H1 (cell line): ENCODE measurements around the gene FAM169A. TPM values are rescaled to one million over a fixed set of nuclear protein-coding genes. Genes with fewer than 3 reads are reported as not detected.

Experiments used
- CTCF ChIA-PET: fragments of 300-600 bp; sonication (Branson Sonifier 250); formaldehyde crosslinking; loops from one replicate; lab custom pipeline; 2021; ENCODE audit not compliant: partially characterized antibody; lab: Charles Lee
- POLR2A ChIA-PET: fragments of 300-600 bp; sonication (Branson Sonifier 250); formaldehyde crosslinking; loops from one replicate; lab custom pipeline; 2021; ENCODE audit warnings: inconsistent platforms; ENCODE audit not compliant: partially characterized antibody; lab: Charles Lee
- DNase-seq, 2 experiments: peaks; one replicate each; pipeline versions ENCODE4 v3.0.0 to v3.0.0-alpha.2; 2010 to 2022; ENCODE audit warnings: low spot score in 2 of 2, low read depth in 1 of 2, mixed read lengths in 1 of 2
- FAIRE-seq: peaks from 2 replicates; lab custom pipeline; 2011; peaks lifted over from hg19 to GRCh38; lab: Jason Lieb, UNC
- H2AFZ ChIP-seq: 2 replicates; pipeline ENCODE4 v1.8.1; 2012; ENCODE audit warnings: low read length, inconsistent platforms
- H2AK5ac ChIP-seq: 2 replicates; pipeline ENCODE4 v1.6.1; 2013; ENCODE audit warnings: low read depth, low read length
- H2BK120ac ChIP-seq: replicated peaks from 2 replicates; pipeline ENCODE3; 2013; ENCODE audit warnings: low read depth, low read length, inconsistent platforms
- H2BK12ac ChIP-seq: 2 replicates; pipeline ENCODE4 v1.6.1; 2013; ENCODE audit warnings: low read depth, low read length
- H2BK15ac ChIP-seq: 2 replicates; pipeline ENCODE4 v1.6.1; 2013; ENCODE audit warnings: low read length
- H2BK20ac ChIP-seq: 2 replicates; pipeline ENCODE4 v1.6.1; 2013; ENCODE audit warnings: low read length
- H2BK5ac ChIP-seq: 2 replicates; pipeline ENCODE4 v1.6.1; 2013; ENCODE audit warnings: low read depth, low read length
- H3K14ac ChIP-seq: 2 replicates; pipeline ENCODE4 v1.6.1; 2013; ENCODE audit warnings: inconsistent platforms; ENCODE audit not compliant: insufficient read length
- H3K18ac ChIP-seq: 2 replicates; pipeline ENCODE4 v1.6.1; 2013; ENCODE audit warnings: low read length; ENCODE audit errors: extremely low read depth
- H3K23ac ChIP-seq: 2 replicates; pipeline ENCODE4 v1.6.1; 2013; ENCODE audit warnings: inconsistent platforms; ENCODE audit not compliant: insufficient read length
- H3K23me2 ChIP-seq: 2 replicates; pipeline ENCODE4 v1.6.1; 2013; ENCODE audit warnings: low read depth, low read length
- H3K27ac ChIP-seq: 2 replicates; pipeline ENCODE4 v1.6.1; 2011; ENCODE audit warnings: low read depth, low read length, inconsistent platforms
- H3K27me3 ChIP-seq, 4 experiments: replicated peaks in 1 of 4; 1 replicate in 1 of 4; 2 replicates in 3 of 4; pipeline versions ENCODE4 v1.6.1 to v1.8.1; 2011 to 2013; ENCODE audit warnings: low read length in 3 of 4, mild to moderate bottlenecking in 3 of 4, inconsistent platforms in 2 of 4, mixed read lengths in 2 of 4, moderate library complexity in 1 of 4; ENCODE audit not compliant: control insufficient read depth in 3 of 4, insufficient read depth in 3 of 4; ENCODE audit errors: extremely low read depth in 1 of 4
- H3K36me3 ChIP-seq, 4 experiments: 2 replicates each; pipeline versions ENCODE4 v1.6.1 to v1.8.1; 2011 to 2013; ENCODE audit warnings: mild to moderate bottlenecking in 4 of 4, low read length in 3 of 4, moderate library complexity in 2 of 4, control low read depth in 1 of 4, inconsistent platforms in 1 of 4; ENCODE audit not compliant: insufficient read depth in 4 of 4, control insufficient read depth in 2 of 4
- H3K4ac ChIP-seq: replicated peaks from 2 replicates; pipeline ENCODE3; 2013; ENCODE audit warnings: low read length, low read depth, mixed read lengths, inconsistent platforms; ENCODE audit not compliant: insufficient read length
- H3K4me1 ChIP-seq, 4 experiments: replicated peaks in 1 of 4; 1 replicate in 1 of 4; 2 replicates in 3 of 4; pipeline versions ENCODE4 v1.6.1 to v1.8.1; 2011 to 2013; ENCODE audit warnings: low read length in 3 of 4, inconsistent platforms in 2 of 4, mixed read lengths in 1 of 4; ENCODE audit not compliant: insufficient read depth in 4 of 4, control insufficient read depth in 3 of 4
- H3K4me2 ChIP-seq, 2 experiments: 2 replicates each; pipeline versions ENCODE4 v1.6.1 to v1.8.1; 2011 to 2013; ENCODE audit warnings: low read depth in 2 of 2, low read length in 2 of 2, control low read depth in 1 of 2, inconsistent platforms in 1 of 2, mild to moderate bottlenecking in 1 of 2; ENCODE audit not compliant: insufficient read depth in 1 of 2
- H3K4me3 ChIP-seq, 4 experiments: fragments of 200-600, 300-600 bp in 1 of 4; sonication (generic), shearing (Covaris generic), sonication (Bioruptor Twin) in 1 of 4; 2 replicates each; pipeline versions ENCODE4 v1.5.1 to v1.8.1; 2011 to 2016; ENCODE audit warnings: low read length in 4 of 4, low read depth in 3 of 4, control low read depth in 2 of 4, inconsistent platforms in 2 of 4, mild to moderate bottlenecking in 2 of 4, mixed read lengths in 1 of 4, moderate library complexity in 1 of 4; ENCODE audit not compliant: insufficient read depth in 2 of 4; ENCODE audit errors: extremely low read depth in 1 of 4
- H3K56ac ChIP-seq: replicated peaks from 2 replicates; pipeline ENCODE3; 2013; ENCODE audit warnings: low read depth, mild to moderate bottlenecking, mixed read lengths, low read length, inconsistent platforms; ENCODE audit not compliant: insufficient read length
- H3K79me1 ChIP-seq: 2 replicates; pipeline ENCODE4 v1.6.1; 2013; ENCODE audit warnings: low read depth, low read length, control low read depth
- H3K79me2 ChIP-seq, 2 experiments: 2 replicates each; pipeline versions ENCODE4 v1.6.1 to v1.8.1; 2012 to 2013; ENCODE audit warnings: low read length in 2 of 2, mild to moderate bottlenecking in 2 of 2, inconsistent platforms in 1 of 2; ENCODE audit not compliant: insufficient read depth in 2 of 2, control insufficient read depth in 1 of 2
- H3K9ac ChIP-seq, 4 experiments: replicated peaks in 1 of 4; 1 replicate in 1 of 4; 2 replicates in 3 of 4; pipeline versions ENCODE4 v1.6.1 to v1.8.1; 2011 to 2013; ENCODE audit warnings: low read depth in 3 of 4, low read length in 3 of 4, control low read depth in 2 of 4, mild to moderate bottlenecking in 2 of 4, moderate library complexity in 2 of 4, inconsistent platforms in 1 of 4; ENCODE audit errors: extremely low read depth in 1 of 4
- H3K9me3 ChIP-seq, 2 experiments: 2 replicates each; pipeline versions ENCODE4 v1.6.1 to v1.8.1; 2012 to 2013; ENCODE audit warnings: mild to moderate bottlenecking in 2 of 2, moderate library complexity in 2 of 2, control low read depth in 1 of 2, inconsistent platforms in 1 of 2, low read depth in 1 of 2, low read length in 1 of 2, mixed read lengths in 1 of 2; ENCODE audit not compliant: insufficient read depth in 2 of 2
- H4K20me1 ChIP-seq, 2 experiments: replicated peaks in 1 of 2; 2 replicates each; pipeline versions ENCODE3 to v1.8.1; 2011 to 2013; ENCODE audit warnings: inconsistent platforms in 2 of 2, low read length in 2 of 2, mild to moderate bottlenecking in 1 of 2; ENCODE audit not compliant: insufficient read depth in 2 of 2, control insufficient read depth in 1 of 2
- H4K5ac ChIP-seq: 2 replicates; pipeline ENCODE4 v1.6.1; 2013; ENCODE audit warnings: low read length, low read depth, mixed read lengths, inconsistent platforms; ENCODE audit not compliant: insufficient read length
- H4K8ac ChIP-seq: 2 replicates; pipeline ENCODE4 v1.8.0; 2013; ENCODE audit warnings: mild to moderate bottlenecking, moderate library complexity, low read length, inconsistent platforms; ENCODE audit not compliant: insufficient read depth; ENCODE audit errors: extremely low read depth
- H4K91ac ChIP-seq: replicated peaks from 2 replicates; pipeline ENCODE3; 2013; ENCODE audit warnings: low read length, mixed read lengths, inconsistent platforms; ENCODE audit not compliant: insufficient read length
- ASH2L ChIP-seq: fragments of 200-600, 300-600 bp; sonication (generic); IDR thresholded peaks from one replicate; pipeline ENCODE4 v1.7.1; 2017; ENCODE audit warnings: low read length
- CBX5 ChIP-seq: fragments of 300-800, 300-1000 bp; sonication (generic); IDR thresholded peaks from 2 replicates; pipeline ENCODE4 v1.7.1; 2016; ENCODE audit warnings: antibody characterized with exemption, low read length, low read depth
- FOSL1 ChIP-seq: IDR thresholded peaks from 2 replicates; pipeline ENCODE4 v1.6.1; 2011; ENCODE audit warnings: mild to moderate bottlenecking, low read depth, low read length, moderate library complexity; ENCODE audit not compliant: insufficient read depth
- SIN3A ChIP-seq, 2 experiments: IDR thresholded peaks in 1 of 2; conservative IDR thresholded peaks in 1 of 2; 2 replicates each; pipeline ENCODE4 v1.6.1; 2011 to 2012; ENCODE audit warnings: low read length in 2 of 2, improper control_type of control experiment in 1 of 2, low read depth in 1 of 2, mild to moderate bottlenecking in 1 of 2
- WGBS, 2 experiments: shearing (Covaris generic) in 1 of 2; methylation state at CpG; one replicate each; pipeline versions ENCODE4 v1.1.6 to v1.1.7; 2013 to 2015; ENCODE audit warnings: low lambda C conversion rate in 2 of 2, mixed read lengths in 2 of 2, inconsistent platforms in 1 of 2, low coverage in 1 of 2, missing lambda C conversion rate in 1 of 2; ENCODE audit not compliant: insufficient replicate concordance in 2 of 2, insufficient coverage in 1 of 2, insufficient read length in 1 of 2; ENCODE audit errors: extremely low coverage in 1 of 2, missing lambda C conversion rate in 1 of 2; 5-methylcytosine and 5-hydroxymethylcytosine counted together
- polyA plus RNA-seq, 7 experiments: library from polyadenylated mRNA; depleted of rRNA in 3 of 7; stranded (reverse) in 5 of 7; unstranded in 2 of 7; fragments of >200 nt in 5 of 7; fragments of 200-250 nt in 2 of 7; gene quantifications; 1 replicate in 5 of 7; 2 replicates in 1 of 7; 4 replicates in 1 of 7; pipeline versions ENCODE4 v1.2.1 to v1.2.3, GENCODE V29; 2011 to 2013; ENCODE audit warnings: missing spikeins in 2 of 7, mixed read lengths in 2 of 7
- total RNA-seq: library from RNA; stranded (reverse); fragmentation: NEBNext Ultra II Directional; extraction: Animal tissue kit (Norgen Biotek cat#: 25700); gene quantifications from 2 replicates; pipeline ENCODE4 v1.2.1, GENCODE V29; 2021

The FAM169A gene
- total and polyA plus RNA-seq, 2 of the 8 experiments (the other 6 are each of a cell fraction or from before 2014, with no cell fraction given) = 12.6 to 83.1 TPM

DNA sequence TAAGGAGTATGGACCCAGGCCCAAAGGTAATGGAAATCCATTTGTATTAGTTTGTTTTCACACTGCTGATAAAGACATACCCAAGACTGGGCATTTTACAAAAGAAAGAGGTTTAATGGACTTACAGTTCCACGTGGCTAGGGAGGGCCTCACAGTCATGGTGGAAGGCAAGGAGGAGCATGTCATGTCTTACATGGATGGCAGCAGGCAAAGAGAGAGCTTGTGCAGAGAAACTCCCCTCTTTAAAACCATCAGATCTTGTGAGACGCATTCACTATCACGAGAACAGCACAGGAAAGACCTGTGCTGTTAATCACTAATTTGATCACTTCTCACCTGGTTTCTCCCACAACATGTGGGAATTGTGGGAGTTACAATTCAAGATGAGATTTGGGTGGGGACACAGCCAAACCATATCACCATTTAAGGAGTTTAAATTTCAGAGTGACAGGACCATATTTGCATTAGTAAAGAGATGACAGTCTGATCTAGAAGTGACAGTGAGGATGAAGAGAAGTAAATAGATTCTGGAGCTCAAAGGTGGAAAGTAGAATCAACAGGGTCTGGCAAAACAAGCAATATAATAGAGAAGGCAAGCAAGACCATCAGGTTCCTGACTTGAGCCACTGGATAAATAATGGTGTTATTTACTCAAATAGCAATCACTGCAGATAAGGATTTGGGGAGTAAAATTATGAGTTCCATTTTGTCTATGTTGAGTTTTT is 7.5 kb upstream of the FAM169A start:
- H2AK5ac ChIP-seq = no peak overlapping the region
- H3K9ac ChIP-seq = no peak overlapping the region
- H3K23me2 ChIP-seq = no peaks in the 10 kb centered on the region
- no peak overlapping the region for H2BK20ac ChIP-seq
- H2BK15ac ChIP-seq = no peak overlapping the region
- no peak overlapping the region for H3K27ac ChIP-seq
- no peak overlapping the region for H4K5ac ChIP-seq
- no peak overlapping the region for H4K8ac ChIP-seq
- H3K56ac ChIP-seq = no peak overlapping the region
- H3K14ac ChIP-seq = no peak overlapping the region
- no peak overlapping the region for H3K4me3 ChIP-seq
- H3K9me3 ChIP-seq = peaks cover 2 to 8% of the 10 kb centered on the region in 2 experiments; a peak in 1 of 4 replicates
- DNase-seq (no peak), FAIRE-seq (no peak)
- H4K20me1 ChIP-seq = no peaks in the 10 kb centered on the region
- no peak for TF ChIP-seq FOSL1
- no peak for TF ChIP-seq CBX5
- TF ChIP-seq SIN3A (conservative IDR thresholded peaks at IDR 0.05 in 1 of 2, IDR thresholded peaks at IDR 0.05 in 1 of 2; ENCODE audit: low read depth in 1 of 2, low read length in 2 of 2) = no peak
- no peak for TF ChIP-seq ASH2L
- no peak overlapping the region for H3K23ac ChIP-seq
- peaks cover 0 to 5% (median 2%) of the 10 kb centered on the region in 4 experiments; a peak in 3 of 7 replicates for H3K4me1 ChIP-seq
- WGBS, 2 experiments = 86% methylated on average over 3 of the region's 3 CpGs; no CpG with 5 or more reads in 1 of the 2 experiments
- no peaks in the 10 kb centered on the region for H3K79me2 ChIP-seq
- H2BK12ac ChIP-seq = no peak overlapping the region
- no peak overlapping the region for H3K18ac ChIP-seq
- POLR2A ChIA-PET = interaction anchor here (1.4 kb wide), 1 partner anchor 9 kb away, joined by 4 read pairs; no protein-coding TSS in a partner anchor
- no peak overlapping the region for H4K91ac ChIP-seq
- H2AFZ ChIP-seq = no peak overlapping the region
- no peak overlapping the region for H2BK5ac ChIP-seq
- H3K4me2 ChIP-seq = no peak overlapping the region
- CTCF ChIA-PET = no interaction called here
- H3K27me3 ChIP-seq = no peaks in the 10 kb centered on the region
- no peaks in the 10 kb centered on the region for H3K36me3 ChIP-seq
- H3K4ac ChIP-seq = no peak overlapping the region
- no peaks in the 10 kb centered on the region for H3K79me1 ChIP-seq
- H2BK120ac ChIP-seq = no peak overlapping the region
